Glutamatergic neuron (in vitro differentiated cells): ENCODE measurements around the gene EEF1AKMT4. TPM values are rescaled to one million over a fixed set of nuclear protein-coding genes. Genes with fewer than 3 reads are reported as not detected.
"Not testable (repeated sequence)": the region's sequence is repeated elsewhere in the genome, so short reads cannot be mapped to it uniquely, and the experiment has no call there.

Experiments used
- DNase-seq: peaks from one replicate; pipeline ENCODE4 v3.0.0; 2022
- H3K27ac Mint-ChIP-seq: one replicate; pipeline ENCODE4 v1.8.0; 2020; ENCODE audit warnings: mild to moderate bottlenecking, mixed read lengths, inconsistent platforms; ENCODE audit not compliant: unreplicated experiment
- H3K27me3 Mint-ChIP-seq: one replicate; pipeline ENCODE4 v1.8.0; 2020; ENCODE audit warnings: mild to moderate bottlenecking, moderate library complexity, mixed read lengths, inconsistent platforms; ENCODE audit not compliant: unreplicated experiment
- H3K36me3 Mint-ChIP-seq: one replicate; pipeline ENCODE4 v1.8.0; 2020; ENCODE audit warnings: mild to moderate bottlenecking, mixed read lengths, inconsistent platforms; ENCODE audit not compliant: unreplicated experiment
- H3K4me1 Mint-ChIP-seq: one replicate; pipeline ENCODE4 v1.8.0; 2020; ENCODE audit warnings: mild to moderate bottlenecking, low read depth, mixed read lengths, inconsistent platforms; ENCODE audit not compliant: unreplicated experiment
- H3K4me3 Mint-ChIP-seq: one replicate; pipeline ENCODE4 v1.8.0; 2020; ENCODE audit warnings: mild to moderate bottlenecking, mixed read lengths, inconsistent platforms; ENCODE audit not compliant: unreplicated experiment
- H3K9me3 Mint-ChIP-seq: one replicate; pipeline ENCODE4 v1.8.0; 2020; ENCODE audit warnings: mild to moderate bottlenecking, moderate library complexity, mixed read lengths, inconsistent platforms; ENCODE audit not compliant: unreplicated experiment
- CTCF ChIP-seq: fragments of 200-600 bp; sonication (generic); IDR thresholded peaks from one replicate; pipeline ENCODE4 v1.5.0; 2021; ENCODE audit not compliant: partially characterized antibody, unreplicated experiment
- total RNA-seq: library from RNA; stranded (reverse); fragmentation: NEBNext Ultra II Directional; extraction: Animal tissue kit (Norgen Biotek cat#: 25700); gene quantifications from one replicate; pipeline ENCODE4 v1.2.1, GENCODE V29; 2021; ENCODE audit not compliant: unreplicated experiment

Gene EEF1AKMT4
- total RNA-seq, 1 donor from 2014 or later: 1.7 TPM

- Mint-ChIP-seq H3K27me3 (peaks cover 31% of the 10 kb centered on the region), H3K9me3 (peaks cover 20% of the 10 kb centered on the region), H3K36me3 (peaks cover 5% of the 10 kb centered on the region), H3K27ac (peak overlapping the region; percentile 25), H3K4me3 (peak overlapping the region; percentile 91), H3K4me1 (peaks cover 6% of the 10 kb centered on the region)
- TF ChIP-seq CTCF: no peak
- peak; percentile 39 for DNase-seq
These were observed 12.6 kb downstream of the EEF1AKMT4 start for GRCh38 chr3:184261854-184262763.

GRCh38 chr3:184262764-184263179 lies 13.3 kb downstream of the EEF1AKMT4 start:
- Mint-ChIP-seq H3K27me3 (peaks cover 25% of the 10 kb centered on the region), H3K4me1 (peaks cover 6% of the 10 kb centered on the region), H3K9me3 (peaks cover 18% of the 10 kb centered on the region), H3K36me3 (peaks cover 5% of the 10 kb centered on the region), H3K27ac (no peak overlapping the region), H3K4me3 (peak overlapping the region; percentile 91)
- no peak for DNase-seq
- no peak for TF ChIP-seq CTCF

- H3K9me3 Mint-ChIP-seq, H3K36me3 Mint-ChIP-seq, H3K27me3 Mint-ChIP-seq, DNase-seq, H3K27ac Mint-ChIP-seq, H3K4me1 Mint-ChIP-seq, H3K4me3 Mint-ChIP-seq: not testable (repeated sequence)
These were observed 17.8 kb downstream of the EEF1AKMT4 start for GRCh38 chr3:184267249-184267648.

GRCh38 chr3:184272269-184272668 lies 22.8 kb downstream of the EEF1AKMT4 start:
- Mint-ChIP-seq H3K36me3 (peaks cover 1% of the 10 kb centered on the region), H3K27ac (no peak overlapping the region), H3K4me3 (no peak overlapping the region), H3K4me1 (peaks cover 7% of the 10 kb centered on the region), H3K27me3 (peaks cover 17% of the 10 kb centered on the region), H3K9me3 (peaks cover 9% of the 10 kb centered on the region)
- TF ChIP-seq CTCF: no peak
- no peak for DNase-seq

- peaks cover 9% of the 10 kb centered on the region for H3K9me3 Mint-ChIP-seq
- DNase-seq: no peak
- H3K27ac Mint-ChIP-seq: peak overlapping the region; percentile 34
- peaks cover 4% of the 10 kb centered on the region for H3K36me3 Mint-ChIP-seq
- H3K4me3 Mint-ChIP-seq: peak overlapping the region; percentile 64
- TF ChIP-seq CTCF: no peak
- H3K4me1 Mint-ChIP-seq: peaks cover 7% of the 10 kb centered on the region
- peaks cover 20% of the 10 kb centered on the region for H3K27me3 Mint-ChIP-seq
These were observed 25.9 kb downstream of the EEF1AKMT4 start for GRCh38 chr3:184275381-184275701.
